Measurements from ENCODE around the gene RPL10.

The RPL10 gene

GRCh38 chrX:154449618-154450017 is 51.4 kb downstream of the RPL10 start:
- DNase-seq (ENCODE audit: low read depth): no peak

GRCh38 chrX:154450312-154450711 is 52.1 kb downstream of the RPL10 start:
- no peak for DNase-seq (ENCODE audit: low read depth)

Measured in stimulated activated CD8-positive, alpha-beta memory T cell treated with anti-CD3 and anti-CD28 coated beads, Interleukin-15, amount 100 ng/mL, for 24 hours (primary cell).